Peyer's patch (tissue), 4 donors: ENCODE data around the gene ANXA10. TPM values are rescaled to one million over a fixed set of nuclear protein-coding genes. Genes with fewer than 3 reads are reported as not detected.

Experiments used
- DNase-seq, 3 donors: peaks; one replicate each; pipeline ENCODE4 v3.0.0-alpha.2; 2017 to 2019
- H3K27ac ChIP-seq, 4 donors: fragments of 200-600 bp; sonication (generic); one replicate each; pipeline ENCODE4 v1.5.1; 2016 to 2019
- H3K27me3 ChIP-seq, 2 donors: fragments of 200-600 bp; sonication (generic); one replicate each; pipeline ENCODE4 v1.5.1; 2019
- H3K36me3 ChIP-seq, 3 donors: fragments of 200-600 bp; sonication (generic); one replicate each; pipeline ENCODE4 v1.5.1; 2016 to 2019
- H3K4me1 ChIP-seq, 4 donors: fragments of 200-600 bp; sonication (generic); one replicate each; pipeline ENCODE4 v1.5.1; 2016 to 2019
- H3K4me3 ChIP-seq, 4 donors: fragments of 200-600 bp; sonication (generic); 1 replicate in 3 of 4; 2 replicates in 1 of 4; pipeline ENCODE4 v1.5.1; 2016 to 2019; ENCODE audit warnings: mild to moderate bottlenecking in 1 of 4
- H3K9me3 ChIP-seq, 4 donors: fragments of 200-600 bp; sonication (generic); one replicate each; pipeline ENCODE4 v1.5.1; 2016 to 2019; ENCODE audit warnings: mild to moderate bottlenecking in 1 of 4
- POLR2A ChIP-seq, 2 donors: fragments of 450-650 bp; IDR thresholded peaks; one replicate each; pipeline ENCODE4 v1.5.1; 2017; ENCODE audit warnings: antibody characterized with exemption in 2 of 2, mild to moderate bottlenecking in 2 of 2, moderate library complexity in 2 of 2
- total RNA-seq, 4 donors: library from RNA; depleted of rRNA; stranded (reverse); fragments of >200 nt; gene quantifications; one replicate each; pipeline ENCODE4 v1.1.0, GENCODE V29; 2016
- TF ChIP-seq, protein P1 (sequence below), 6 experiments: fragments of 450-650 bp in 4 of 6; fragments of 200-600 bp in 2 of 6; sonication (generic) in 1 of 6; IDR thresholded peaks; one replicate each; pipeline ENCODE4 v1.5.1; 2017 to 2019; ENCODE audit warnings: antibody characterized with exemption in 6 of 6, mild to moderate bottlenecking in 3 of 6, moderate library complexity in 1 of 6

ANXA10 gene
- total RNA-seq, 4 donors from 2014 or later = not detected

DNA sequence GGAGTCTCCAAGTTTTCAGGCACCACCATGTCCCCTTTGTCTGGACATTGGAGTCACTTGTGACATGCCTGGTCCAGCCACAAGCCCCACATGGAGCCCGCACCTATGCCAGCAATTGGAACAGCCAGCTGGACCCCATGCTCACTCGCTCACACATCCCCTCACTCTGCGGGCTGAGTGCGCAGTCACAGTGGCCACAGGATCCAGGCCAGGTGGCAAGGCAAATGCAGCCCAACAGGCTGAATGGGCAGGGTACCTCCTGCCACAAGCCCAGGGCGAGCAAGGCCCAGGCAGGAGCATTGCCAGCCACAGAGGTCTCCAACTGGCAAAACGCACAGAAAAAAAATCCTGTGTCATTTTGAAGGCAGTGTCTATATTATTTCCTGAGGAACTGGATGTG is 82.0 kb downstream of the ANXA10 start:
- no peaks in the 10 kb centered on the region for H3K36me3 ChIP-seq
- H3K9me3 ChIP-seq = no peaks in the 10 kb centered on the region
- no peak overlapping the region for H3K4me3 ChIP-seq
- H3K27me3 ChIP-seq = no peaks in the 10 kb centered on the region
- DNase-seq = no peak
- no peak overlapping the region for H3K27ac ChIP-seq
- no peaks in the 10 kb centered on the region for H3K4me1 ChIP-seq
- TF ChIP-seq, protein P1, sequence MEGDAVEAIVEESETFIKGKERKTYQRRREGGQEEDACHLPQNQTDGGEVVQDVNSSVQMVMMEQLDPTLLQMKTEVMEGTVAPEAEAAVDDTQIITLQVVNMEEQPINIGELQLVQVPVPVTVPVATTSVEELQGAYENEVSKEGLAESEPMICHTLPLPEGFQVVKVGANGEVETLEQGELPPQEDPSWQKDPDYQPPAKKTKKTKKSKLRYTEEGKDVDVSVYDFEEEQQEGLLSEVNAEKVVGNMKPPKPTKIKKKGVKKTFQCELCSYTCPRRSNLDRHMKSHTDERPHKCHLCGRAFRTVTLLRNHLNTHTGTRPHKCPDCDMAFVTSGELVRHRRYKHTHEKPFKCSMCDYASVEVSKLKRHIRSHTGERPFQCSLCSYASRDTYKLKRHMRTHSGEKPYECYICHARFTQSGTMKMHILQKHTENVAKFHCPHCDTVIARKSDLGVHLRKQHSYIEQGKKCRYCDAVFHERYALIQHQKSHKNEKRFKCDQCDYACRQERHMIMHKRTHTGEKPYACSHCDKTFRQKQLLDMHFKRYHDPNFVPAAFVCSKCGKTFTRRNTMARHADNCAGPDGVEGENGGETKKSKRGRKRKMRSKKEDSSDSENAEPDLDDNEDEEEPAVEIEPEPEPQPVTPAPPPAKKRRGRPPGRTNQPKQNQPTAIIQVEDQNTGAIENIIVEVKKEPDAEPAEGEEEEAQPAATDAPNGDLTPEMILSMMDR (IDR thresholded peaks at IDR 0.05) = no peak
- TF ChIP-seq POLR2A (IDR thresholded peaks at IDR 0.05) = no peak

DNA sequence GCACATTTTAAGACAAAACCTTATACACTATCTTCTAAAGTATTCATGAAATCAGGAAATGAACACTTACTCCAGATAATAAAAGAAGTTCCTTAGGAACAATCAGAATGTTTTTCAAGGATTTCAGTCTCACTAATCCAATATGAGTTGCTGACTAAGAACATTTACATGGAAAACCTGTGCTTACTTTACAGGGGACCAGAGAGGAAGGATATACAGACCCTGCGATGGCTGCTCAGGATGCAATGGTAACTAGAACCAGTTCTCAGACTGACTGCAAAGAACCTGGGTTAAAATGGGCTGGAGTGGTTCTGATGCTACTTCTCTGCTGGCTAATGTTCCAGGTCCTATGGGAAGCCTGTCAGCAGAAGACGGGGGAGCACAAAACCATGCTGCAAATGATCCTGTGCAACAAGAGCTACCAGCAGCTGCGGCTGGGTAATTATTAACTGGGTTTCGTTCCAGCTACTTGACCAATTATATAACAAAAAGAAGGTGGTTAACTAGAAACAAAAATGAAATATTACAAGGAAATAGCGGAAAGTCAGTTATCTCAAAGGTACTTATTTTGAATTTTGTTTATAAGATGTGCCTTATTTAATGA is 85.3 kb downstream of the ANXA10 start:
- no peak overlapping the region for H3K27ac ChIP-seq
- H3K4me3 ChIP-seq = no peak overlapping the region
- no peaks in the 10 kb centered on the region for H3K9me3 ChIP-seq
- no peaks in the 10 kb centered on the region for H3K4me1 ChIP-seq
- TF ChIP-seq, protein P1 (IDR thresholded peaks at IDR 0.05) = no peak
- TF ChIP-seq POLR2A (IDR thresholded peaks at IDR 0.05) = no peak
- H3K27me3 ChIP-seq = no peaks in the 10 kb centered on the region
- DNase-seq = no peak
- H3K36me3 ChIP-seq = no peaks in the 10 kb centered on the region

DNA sequence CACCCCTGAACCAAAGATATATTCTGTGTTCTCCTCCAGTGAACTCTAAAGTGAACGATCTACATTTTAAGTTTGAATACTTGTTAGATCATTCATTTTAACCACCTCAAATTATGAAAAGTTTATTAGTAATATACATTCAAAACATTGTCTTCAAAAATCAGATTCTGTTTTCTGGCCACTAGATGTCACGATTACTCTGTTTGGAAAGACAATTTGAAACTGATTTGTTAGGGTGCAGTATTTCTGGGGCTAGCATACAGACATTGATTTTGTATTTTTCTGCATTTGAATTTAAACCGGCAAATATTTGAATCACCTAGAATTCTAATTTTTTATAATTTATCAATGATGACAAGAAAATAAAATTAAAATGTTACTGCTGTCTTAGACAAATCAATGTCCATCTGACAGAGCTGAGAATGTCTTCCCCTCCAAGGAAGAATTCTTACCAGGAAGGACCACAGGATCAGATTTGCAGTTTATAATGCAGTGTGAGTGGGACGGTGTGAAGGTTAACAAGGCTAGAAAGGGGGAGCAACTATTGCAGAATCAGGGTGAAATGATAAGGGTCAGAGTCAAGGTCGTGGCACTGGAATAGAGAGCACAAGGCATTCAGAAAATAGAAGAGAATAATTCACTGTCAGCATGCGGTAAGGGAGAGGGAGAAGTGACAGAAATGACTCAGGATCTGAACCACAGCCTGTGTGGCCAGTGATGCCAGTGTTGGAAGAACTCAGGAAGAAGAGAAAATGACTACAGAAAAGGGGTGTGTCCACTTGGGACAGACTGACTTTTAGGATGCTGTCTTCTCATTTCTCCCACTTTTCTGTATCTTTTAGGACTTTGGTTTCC is 91.6 kb downstream of the ANXA10 start:
- DNase-seq = no peak
- no peak for TF ChIP-seq POLR2A (IDR thresholded peaks at IDR 0.05)
- TF ChIP-seq, protein P1 (IDR thresholded peaks at IDR 0.05) = peak in 4 of 6 experiments; percentile 49 to 68 (median 58)
- no peak overlapping the region for H3K4me3 ChIP-seq

DNA sequence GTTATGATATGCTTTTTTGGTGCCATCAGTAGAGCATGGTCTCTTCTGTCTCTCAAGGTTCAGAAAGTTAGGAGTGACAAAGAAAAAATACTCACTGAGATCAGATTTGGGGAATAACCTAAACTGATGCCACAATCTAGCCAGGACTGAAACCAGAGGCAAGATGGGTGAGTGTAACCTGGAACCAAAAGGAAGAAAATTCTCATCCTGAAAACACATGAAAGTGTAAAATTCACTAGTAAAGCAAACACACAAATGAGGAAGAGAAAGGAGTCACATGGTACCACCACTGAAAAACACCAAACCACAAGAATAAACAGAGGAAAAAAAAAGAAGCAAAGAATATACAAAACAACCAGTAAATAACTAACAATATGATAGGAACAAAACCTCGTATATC is 96.4 kb downstream of the ANXA10 start:
- TF ChIP-seq, protein P1 (IDR thresholded peaks at IDR 0.05) = no peak
- TF ChIP-seq POLR2A (IDR thresholded peaks at IDR 0.05) = no peak
- H3K4me1 ChIP-seq = no peaks in the 10 kb centered on the region

More for the DNA sequence above, 91.6 kb downstream of the ANXA10 start:
- Histone ChIP-seq H3K27ac (no peak overlapping the region), H3K9me3 (no peaks in the 10 kb centered on the region), H3K36me3 (no peaks in the 10 kb centered on the region), H3K4me1 (no peaks in the 10 kb centered on the region), H3K27me3 (no peaks in the 10 kb centered on the region)

DNA sequence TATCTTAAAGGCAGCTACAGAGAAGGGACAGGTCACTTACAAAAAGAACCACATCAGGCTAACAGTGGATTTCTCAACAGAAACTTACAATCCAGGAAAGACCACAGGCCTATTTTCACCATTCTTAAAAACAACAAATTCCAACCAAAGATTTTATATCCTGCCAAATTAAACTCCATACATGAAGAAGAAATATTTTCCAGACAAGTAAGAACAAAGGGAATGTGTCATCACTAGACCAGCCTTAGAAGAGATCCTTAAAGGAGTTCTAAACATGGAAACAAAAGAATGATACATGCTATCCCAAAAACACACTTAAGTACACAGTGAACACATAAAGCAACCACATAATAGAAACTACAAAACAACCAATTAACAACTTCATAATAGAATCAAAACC is 105.6 kb downstream of the ANXA10 start:
- Histone ChIP-seq H3K36me3 (no peaks in the 10 kb centered on the region), H3K9me3 (peaks cover 0 to under 1% (median 0%) of the 10 kb centered on the region in 4 donors), H3K4me1 (no peaks in the 10 kb centered on the region), H3K27ac (no peak overlapping the region), H3K4me3 (no peak overlapping the region), H3K27me3 (no peaks in the 10 kb centered on the region)
- no peak for TF ChIP-seq POLR2A (IDR thresholded peaks at IDR 0.05)
- TF ChIP-seq, protein P1 (IDR thresholded peaks at IDR 0.05) = no peak
- no peak for DNase-seq

More for the DNA sequence above, 96.4 kb downstream of the ANXA10 start:
- Histone ChIP-seq H3K36me3 (no peaks in the 10 kb centered on the region), H3K4me3 (no peak overlapping the region), H3K27ac (no peak overlapping the region), H3K9me3 (no peaks in the 10 kb centered on the region), H3K27me3 (no peaks in the 10 kb centered on the region)
- no peak for DNase-seq
